CD4-positive, alpha-beta memory T cell (primary cell): ENCODE measurements around the gene TPPP3. TPM values are rescaled to one million over a fixed set of nuclear protein-coding genes. Genes with fewer than 3 reads are reported as not detected.
"Not testable (repeated sequence)": the region's sequence is repeated elsewhere in the genome, so short reads cannot be mapped to it uniquely, and the experiment has no call there.

Source experiments
- CTCF ChIA-PET: fragments of 350-600 bp; sonication (Branson Sonifier 250); formaldehyde crosslinking; loops from one replicate; lab custom pipeline; 2021; ENCODE audit warnings: inconsistent platforms; ENCODE audit not compliant: partially characterized antibody; lab: Charles Lee
- POLR2A ChIA-PET: fragments of 350-600 bp; sonication (Branson Sonifier 250); formaldehyde crosslinking; loops from one replicate; lab custom pipeline; 2021; ENCODE audit not compliant: partially characterized antibody; lab: Charles Lee
- DNase-seq, 5 donors: peaks; one replicate each; pipeline versions ENCODE4 v3.0.0 to v3.0.0-alpha.2; 2020 to 2022; ENCODE audit warnings: mixed read lengths in 1 of 5
- H3K27ac ChIP-seq: one replicate; pipeline ENCODE4 v1.7.0; 2013; ENCODE audit warnings: low read depth, low read length
- H3K27me3 ChIP-seq: 2 replicates; pipeline ENCODE4 v1.7.0; 2013; ENCODE audit warnings: mild to moderate bottlenecking, low read length, moderate library complexity; ENCODE audit not compliant: insufficient read depth
- H3K36me3 ChIP-seq: 2 replicates; pipeline ENCODE4 v1.7.0; 2013; ENCODE audit warnings: mild to moderate bottlenecking, low read length, moderate library complexity; ENCODE audit not compliant: insufficient read depth
- H3K4me1 ChIP-seq: 2 replicates; pipeline ENCODE4 v1.7.0; 2013; ENCODE audit warnings: mild to moderate bottlenecking, low read length, moderate library complexity; ENCODE audit not compliant: insufficient read depth
- H3K4me3 ChIP-seq, 2 donors: one replicate each; pipeline ENCODE4 v1.7.0; 2013; ENCODE audit warnings: low read length in 2 of 2, mild to moderate bottlenecking in 1 of 2
- H3K9me3 ChIP-seq, 2 donors: one replicate each; pipeline ENCODE4 v1.7.0; 2013; ENCODE audit warnings: low read length in 2 of 2, control low read depth in 1 of 2; ENCODE audit not compliant: control insufficient read depth in 1 of 2
- H3K27ac Mint-ChIP-seq, 7 donors: one replicate each; pipeline ENCODE4 v1.8.0; 2020 to 2021; ENCODE audit warnings: mixed read lengths in 7 of 7, mild to moderate bottlenecking in 6 of 7, inconsistent platforms in 3 of 7, moderate library complexity in 3 of 7
- H3K27me3 Mint-ChIP-seq, 2 donors: one replicate each; pipeline ENCODE4 v1.8.0; 2020 to 2021; ENCODE audit warnings: mixed read lengths in 2 of 2
- H3K36me3 Mint-ChIP-seq, 2 donors: one replicate each; pipeline ENCODE4 v1.8.0; 2020 to 2021; ENCODE audit warnings: mixed read lengths in 2 of 2, inconsistent platforms in 1 of 2, mild to moderate bottlenecking in 1 of 2
- H3K4me1 Mint-ChIP-seq, 4 donors: one replicate each; pipeline ENCODE4 v1.8.0; 2020 to 2021; ENCODE audit warnings: mixed read lengths in 4 of 4, mild to moderate bottlenecking in 1 of 4
- H3K4me3 Mint-ChIP-seq, 8 donors: one replicate each; pipeline ENCODE4 v1.8.0; 2020 to 2021; ENCODE audit warnings: mixed read lengths in 8 of 8, mild to moderate bottlenecking in 7 of 8, moderate library complexity in 6 of 8, inconsistent platforms in 3 of 8
- H3K9me3 Mint-ChIP-seq, 8 donors: one replicate each; pipeline ENCODE4 v1.8.0; 2020 to 2021; ENCODE audit warnings: mixed read lengths in 8 of 8, mild to moderate bottlenecking in 5 of 8, inconsistent platforms in 3 of 8, moderate library complexity in 1 of 8
- intact Hi-C: fragments of 100-400 bp; cut with micrococcal nuclease; formaldehyde crosslinking; loops from one replicate; pipeline ENCODE4 v1.15.1; 2023
- polyA plus RNA-seq, 2 donors: library from polyadenylated mRNA; unstranded; fragments of 300-500 nt; fragmentation: Illumina TruSeq; gene quantifications; one replicate each; pipeline ENCODE4 v1.2.3, GENCODE V29; 2021
- total RNA-seq, 2 experiments: library from RNA; stranded (reverse); gene quantifications; one replicate each; pipeline ENCODE4 v1.2.3, GENCODE V29; 2021

Gene TPPP3
- total and polyA plus RNA-seq, 4 experiments from 2014 or later, result not detected

DNA sequence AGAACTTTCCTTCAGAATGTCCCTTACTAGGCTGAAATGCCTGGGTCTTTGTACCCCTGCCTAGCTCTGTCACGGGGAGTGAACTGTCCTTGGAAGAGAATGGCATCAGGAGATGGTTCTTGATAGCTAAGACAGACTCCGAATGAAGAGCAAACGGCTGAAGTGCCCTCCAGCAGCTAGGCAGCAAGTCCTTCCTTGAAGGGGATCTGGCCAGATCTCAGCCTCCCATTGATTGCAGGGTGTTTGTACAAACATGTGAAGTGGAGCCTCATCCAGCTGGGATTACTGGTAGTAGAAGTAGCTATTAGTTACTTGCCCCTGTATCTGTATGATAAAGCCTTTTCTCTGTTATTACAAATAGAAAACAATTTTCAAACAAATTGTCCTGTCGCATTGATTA, 35.7 kb downstream of the TPPP3 start:
- Mint-ChIP-seq H3K4me3 (no peak overlapping the region), H3K36me3 (no peaks in the 10 kb centered on the region), H3K9me3 (no peaks in the 10 kb centered on the region), H3K27ac (no peak overlapping the region), H3K4me1 (peaks cover 0 to 6% (median 0%) of the 10 kb centered on the region in 4 donors), H3K27me3 (peaks cover 5 to 6% of the 10 kb centered on the region in 2 donors)
- Histone ChIP-seq H3K4me1 (no peaks in the 10 kb centered on the region), H3K4me3 (no peak overlapping the region), H3K27ac (no peak overlapping the region), H3K9me3 (no peaks in the 10 kb centered on the region), H3K27me3 (no peaks in the 10 kb centered on the region), H3K36me3 (no peaks in the 10 kb centered on the region)
- ChIA-PET CTCF (no interaction called here), POLR2A (no interaction called here)
- intact Hi-C loops, result no loop called here
- no peak for DNase-seq

DNA sequence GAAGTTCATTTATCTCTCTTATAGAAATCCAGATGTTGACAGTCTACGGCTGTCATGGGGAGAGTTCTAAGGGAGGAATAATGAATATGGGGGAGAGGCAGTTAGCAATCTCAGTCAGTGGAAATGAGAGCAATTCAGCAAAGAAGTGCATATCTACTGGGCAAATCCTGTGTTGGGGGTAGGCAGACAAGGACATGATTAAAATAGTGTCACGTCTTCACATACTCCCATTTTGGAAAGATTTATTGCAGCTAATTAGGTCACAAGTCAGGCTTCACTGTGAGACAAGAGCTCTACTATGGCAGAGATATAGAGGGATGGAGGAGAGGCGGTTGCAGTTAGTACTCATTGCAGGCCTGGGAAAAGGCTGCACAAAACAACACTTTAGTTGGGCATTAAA, 36.9 kb downstream of the TPPP3 start:
- Mint-ChIP-seq H3K4me3 (no peak overlapping the region), H3K36me3 (no peaks in the 10 kb centered on the region), H3K27ac (no peak overlapping the region), H3K9me3 (no peaks in the 10 kb centered on the region), H3K27me3 (peaks cover 5 to 6% of the 10 kb centered on the region in 2 donors), H3K4me1 (peaks cover 0 to 6% (median 0%) of the 10 kb centered on the region in 4 donors)
- Histone ChIP-seq H3K27me3 (no peaks in the 10 kb centered on the region), H3K4me3 (no peak overlapping the region), H3K9me3 (no peaks in the 10 kb centered on the region), H3K4me1 (no peaks in the 10 kb centered on the region), H3K36me3 (no peaks in the 10 kb centered on the region), H3K27ac (no peak overlapping the region)
- intact Hi-C loops, result no loop called here
- ChIA-PET POLR2A (no interaction called here), CTCF (interaction anchor here (0.5 to 0.6 kb wide), 2 partner anchors 135 to 359 kb away, joined by 3 read pairs; no protein-coding TSS in a partner anchor)
- no peak for DNase-seq

- H3K27me3 Mint-ChIP-seq, result not testable (repeated sequence)
- peak overlapping the region in 1 of 7 donors; percentile 16 for H3K27ac Mint-ChIP-seq
These were observed 40.8 kb downstream of the TPPP3 start for GRCh38 chr16:67352463-67352862.

DNA sequence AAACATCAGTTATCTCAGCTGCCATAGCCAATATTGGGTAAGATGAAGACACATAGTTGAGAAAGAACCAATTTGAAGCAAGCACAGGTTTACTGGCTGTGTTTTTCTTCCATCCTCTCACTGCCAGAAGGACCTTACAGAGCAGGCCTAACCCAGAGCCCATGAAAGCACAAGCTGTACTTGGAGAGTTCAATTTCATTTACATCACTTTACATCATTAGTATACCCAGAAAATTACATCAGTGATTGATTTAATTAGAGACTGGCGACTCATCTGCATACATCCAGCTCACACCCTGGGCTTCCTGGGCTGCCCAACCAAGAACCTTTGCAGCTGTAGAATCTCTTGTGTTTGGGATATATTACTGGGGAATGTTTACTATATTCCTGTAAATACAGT, 43.0 kb downstream of the TPPP3 start:
- Mint-ChIP-seq H3K27me3 (peaks cover 0 to 4% of the 10 kb centered on the region in 2 donors), H3K36me3 (no peaks in the 10 kb centered on the region), H3K4me3 (no peak overlapping the region), H3K27ac (peak overlapping the region in 1 of 7 donors; percentile 58), H3K4me1 (no peaks in the 10 kb centered on the region), H3K9me3 (no peaks in the 10 kb centered on the region)
- no peaks in the 10 kb centered on the region for H3K9me3 ChIP-seq
- H3K36me3 ChIP-seq, result no peaks in the 10 kb centered on the region
- intact Hi-C loops, result no loop called here
- H3K27me3 ChIP-seq, result no peaks in the 10 kb centered on the region
- no peak overlapping the region for H3K27ac ChIP-seq
- no peaks in the 10 kb centered on the region for H3K4me1 ChIP-seq
- DNase-seq, result no peak
- POLR2A ChIA-PET, result interaction anchor here (0.5 kb wide), 1 partner anchor 83 kb away, joined by 3 read pairs; no protein-coding TSS in a partner anchor
- H3K4me3 ChIP-seq, result no peak overlapping the region
- CTCF ChIA-PET, result interaction anchor here (0.6 to 0.7 kb wide), 2 partner anchors 12 to 787 kb away, joined by 3 read pairs; no protein-coding TSS in a partner anchor

More at GRCh38 chr16:67352463-67352862, 40.8 kb downstream of the TPPP3 start:
- H3K4me3 ChIP-seq, H3K36me3 ChIP-seq, H3K4me1 Mint-ChIP-seq, H3K4me1 ChIP-seq, H3K36me3 Mint-ChIP-seq, H3K9me3 Mint-ChIP-seq, POLR2A ChIA-PET, H3K27ac ChIP-seq, H3K27me3 ChIP-seq, intact Hi-C loops, H3K9me3 ChIP-seq, DNase-seq, H3K4me3 Mint-ChIP-seq: not testable (repeated sequence)
- CTCF ChIA-PET, result interaction anchor here (1.6 kb wide), 1 partner anchor 76 kb away, joined by 3 read pairs; no protein-coding TSS in a partner anchor

- no peak overlapping the region for H3K4me3 Mint-ChIP-seq
- H3K9me3 Mint-ChIP-seq, result no peaks in the 10 kb centered on the region
- no peaks in the 10 kb centered on the region for H3K4me1 Mint-ChIP-seq
- POLR2A ChIA-PET, result no interaction called here
- H3K27me3 Mint-ChIP-seq, result peaks cover 0 to 4% of the 10 kb centered on the region in 2 donors
- H3K36me3 Mint-ChIP-seq, result no peaks in the 10 kb centered on the region
- CTCF ChIA-PET, result no interaction called here
- no peak overlapping the region for H3K4me3 ChIP-seq
- DNase-seq, result peak in 4 of 5 donors; percentile 13 to 27 (median 18)
- H3K27ac Mint-ChIP-seq, result no peak overlapping the region
- H3K4me1 ChIP-seq, result no peaks in the 10 kb centered on the region
- no peaks in the 10 kb centered on the region for H3K27me3 ChIP-seq
- H3K9me3 ChIP-seq, result no peaks in the 10 kb centered on the region
- intact Hi-C loops, result no loop called here
- no peak overlapping the region for H3K27ac ChIP-seq
- no peaks in the 10 kb centered on the region for H3K36me3 ChIP-seq
These were observed 44.1 kb downstream of the TPPP3 start for GRCh38 chr16:67349172-67349571.

DNA sequence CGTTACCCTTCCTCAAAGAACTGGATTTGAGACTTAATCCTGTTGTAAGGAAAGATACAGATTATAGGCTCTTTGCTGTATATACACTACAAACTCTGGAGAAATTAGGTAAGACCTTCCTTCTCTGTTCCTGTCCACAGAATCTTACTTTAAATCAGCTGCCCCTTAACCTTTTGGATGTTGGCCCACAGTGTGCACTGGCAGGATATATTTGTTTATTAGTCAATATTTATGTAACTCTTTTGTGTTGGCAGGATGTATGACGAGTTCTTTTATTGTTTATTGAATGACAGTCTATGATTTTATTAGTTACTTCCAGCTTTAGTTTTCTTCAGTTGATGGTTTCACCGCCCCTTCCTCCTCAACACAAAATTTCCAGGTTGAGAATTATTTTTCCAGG, 47.0 kb downstream of the TPPP3 start:
- Mint-ChIP-seq H3K9me3 (no peaks in the 10 kb centered on the region), H3K4me3 (no peak overlapping the region), H3K4me1 (no peaks in the 10 kb centered on the region), H3K36me3 (no peaks in the 10 kb centered on the region), H3K27ac (no peak overlapping the region), H3K27me3 (peaks cover 0 to 7% of the 10 kb centered on the region in 2 donors)
- ChIA-PET POLR2A (no interaction called here), CTCF (interaction anchor here (0.7 kb wide), 1 partner anchor 53 kb away, joined by 3 read pairs; no protein-coding TSS in a partner anchor)
- Histone ChIP-seq H3K27me3 (no peaks in the 10 kb centered on the region), H3K4me3 (no peak overlapping the region), H3K9me3 (no peaks in the 10 kb centered on the region), H3K27ac (no peak overlapping the region), H3K36me3 (no peaks in the 10 kb centered on the region), H3K4me1 (no peaks in the 10 kb centered on the region)
- DNase-seq, result no peak
- intact Hi-C loops, result no loop called here

DNA sequence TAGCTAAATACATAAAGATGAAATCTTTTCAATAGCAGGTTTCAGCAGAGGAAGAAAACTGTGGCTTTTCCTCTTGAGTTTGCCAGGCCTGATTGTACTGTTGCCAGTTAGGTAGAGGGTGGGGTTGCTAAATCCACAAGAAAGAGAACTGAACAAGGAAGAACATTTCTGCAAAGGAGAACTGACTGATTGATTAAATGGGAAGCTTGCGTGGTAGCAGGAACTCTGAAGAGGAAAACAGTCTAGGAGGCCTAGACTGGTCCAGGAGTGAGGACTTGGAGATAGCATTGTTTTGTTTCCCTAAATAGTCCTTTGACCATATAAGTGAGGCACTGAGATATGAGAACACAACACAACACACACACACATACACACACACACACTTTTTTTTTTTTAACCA, 47.9 kb downstream of the TPPP3 start:
- Histone ChIP-seq H3K36me3 (no peaks in the 10 kb centered on the region), H3K27ac (no peak overlapping the region), H3K27me3 (no peaks in the 10 kb centered on the region), H3K4me3 (no peak overlapping the region), H3K4me1 (no peaks in the 10 kb centered on the region), H3K9me3 (no peaks in the 10 kb centered on the region)
- no peaks in the 10 kb centered on the region for H3K4me1 Mint-ChIP-seq
- intact Hi-C loops, result no loop called here
- ChIA-PET CTCF (interaction anchor here (0.5 kb wide), 1 partner anchor 37 kb away, joined by 3 read pairs; no protein-coding TSS in a partner anchor), POLR2A (interaction anchor here (0.6 kb wide), 1 partner anchor 31 kb away, joined by 3 read pairs; no protein-coding TSS in a partner anchor)
- no peak overlapping the region for H3K4me3 Mint-ChIP-seq
- H3K27me3 Mint-ChIP-seq, result peaks cover 0 to 7% of the 10 kb centered on the region in 2 donors
- H3K36me3 Mint-ChIP-seq, result no peaks in the 10 kb centered on the region
- peak overlapping the region in 1 of 7 donors; percentile 44 for H3K27ac Mint-ChIP-seq
- no peaks in the 10 kb centered on the region for H3K9me3 Mint-ChIP-seq
- no peak for DNase-seq
